ENCODE results near the gene GPR42. TPM values are rescaled to one million over a fixed set of nuclear protein-coding genes. Genes with fewer than 3 reads are reported as not detected.

The GPR42 gene
- total RNA-seq, 1 experiment from 2014 or later = not detected

DNA sequence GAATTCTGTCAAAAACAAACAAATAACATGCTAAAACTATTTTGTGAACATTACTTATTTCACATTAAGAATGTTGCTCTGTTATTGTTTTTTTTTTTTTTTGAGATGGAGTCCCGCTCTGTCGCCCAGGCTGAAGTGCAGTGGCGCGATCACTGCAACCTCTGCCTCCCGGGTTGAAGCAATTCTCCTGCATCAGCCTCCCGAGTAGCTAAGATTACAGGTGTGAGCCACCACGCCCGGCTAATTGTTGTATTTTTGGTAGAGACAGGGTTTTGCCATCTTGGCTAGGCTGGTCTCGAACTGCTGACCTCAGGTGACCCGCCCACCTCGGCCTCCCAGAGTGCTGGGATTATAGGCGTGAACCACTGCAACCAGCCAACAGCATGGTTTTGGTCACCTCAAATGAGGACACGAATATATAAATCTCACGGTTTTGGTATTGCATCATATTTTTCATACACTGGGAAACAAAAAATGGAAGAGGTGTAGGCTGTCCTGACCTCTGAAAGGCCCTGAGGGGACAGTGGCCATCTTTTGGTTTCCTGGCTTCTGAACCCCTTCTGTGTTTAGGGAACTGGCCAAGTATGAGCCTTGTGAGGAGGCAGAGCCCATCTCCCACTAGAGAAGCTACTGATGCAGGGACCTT is 25.5 kb downstream of the GPR42 start:
- H3K36me3 ChIP-seq (ENCODE audit: control insufficient read depth, insufficient read depth, low read length) = no peaks in the 10 kb centered on the region
- no peak overlapping the region for H3K4me3 Mint-ChIP-seq (ENCODE audit: unreplicated experiment)
- no peaks in the 10 kb centered on the region for H3K36me3 Mint-ChIP-seq (ENCODE audit: insufficient read depth, unreplicated experiment)
- no peaks in the 10 kb centered on the region for H3K27me3 Mint-ChIP-seq (ENCODE audit: insufficient read depth, unreplicated experiment)
- H3K9me3 Mint-ChIP-seq (ENCODE audit: unreplicated experiment) = peaks cover 2% of the 10 kb centered on the region
- no peaks in the 10 kb centered on the region for H3K4me1 Mint-ChIP-seq (ENCODE audit: low read depth, unreplicated experiment)
- H3K9me3 ChIP-seq = no peaks in the 10 kb centered on the region
- H3K27me3 ChIP-seq (replicated peaks; ENCODE audit: control insufficient read depth, insufficient read depth, low read length) = no peaks in the 10 kb centered on the region
- intact Hi-C loops (cut with micrococcal nuclease; ENCODE audit: unreplicated experiment) = no loop called here
- H3K27ac Mint-ChIP-seq (ENCODE audit: unreplicated experiment) = no peak overlapping the region
- TF ChIP-seq, protein P1, sequence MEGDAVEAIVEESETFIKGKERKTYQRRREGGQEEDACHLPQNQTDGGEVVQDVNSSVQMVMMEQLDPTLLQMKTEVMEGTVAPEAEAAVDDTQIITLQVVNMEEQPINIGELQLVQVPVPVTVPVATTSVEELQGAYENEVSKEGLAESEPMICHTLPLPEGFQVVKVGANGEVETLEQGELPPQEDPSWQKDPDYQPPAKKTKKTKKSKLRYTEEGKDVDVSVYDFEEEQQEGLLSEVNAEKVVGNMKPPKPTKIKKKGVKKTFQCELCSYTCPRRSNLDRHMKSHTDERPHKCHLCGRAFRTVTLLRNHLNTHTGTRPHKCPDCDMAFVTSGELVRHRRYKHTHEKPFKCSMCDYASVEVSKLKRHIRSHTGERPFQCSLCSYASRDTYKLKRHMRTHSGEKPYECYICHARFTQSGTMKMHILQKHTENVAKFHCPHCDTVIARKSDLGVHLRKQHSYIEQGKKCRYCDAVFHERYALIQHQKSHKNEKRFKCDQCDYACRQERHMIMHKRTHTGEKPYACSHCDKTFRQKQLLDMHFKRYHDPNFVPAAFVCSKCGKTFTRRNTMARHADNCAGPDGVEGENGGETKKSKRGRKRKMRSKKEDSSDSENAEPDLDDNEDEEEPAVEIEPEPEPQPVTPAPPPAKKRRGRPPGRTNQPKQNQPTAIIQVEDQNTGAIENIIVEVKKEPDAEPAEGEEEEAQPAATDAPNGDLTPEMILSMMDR (IDR thresholded peaks at IDR 0.05; ENCODE audit: insufficient read depth in 1 of 2, low read depth in 1 of 2, low read length in 1 of 2, severe bottlenecking in 1 of 2, unreplicated experiment in 1 of 2) = no peak
- DNase-seq = no peak
- ChIA-PET CTCF (no interaction called here), POLR2A (no interaction called here)
- no peak overlapping the region for H3K4me3 ChIP-seq (ENCODE audit: low read depth, low read length)
- H3K4me1 ChIP-seq = no peaks in the 10 kb centered on the region
- no TSS peak for BruUV-seq (replicated peaks)

DNA sequence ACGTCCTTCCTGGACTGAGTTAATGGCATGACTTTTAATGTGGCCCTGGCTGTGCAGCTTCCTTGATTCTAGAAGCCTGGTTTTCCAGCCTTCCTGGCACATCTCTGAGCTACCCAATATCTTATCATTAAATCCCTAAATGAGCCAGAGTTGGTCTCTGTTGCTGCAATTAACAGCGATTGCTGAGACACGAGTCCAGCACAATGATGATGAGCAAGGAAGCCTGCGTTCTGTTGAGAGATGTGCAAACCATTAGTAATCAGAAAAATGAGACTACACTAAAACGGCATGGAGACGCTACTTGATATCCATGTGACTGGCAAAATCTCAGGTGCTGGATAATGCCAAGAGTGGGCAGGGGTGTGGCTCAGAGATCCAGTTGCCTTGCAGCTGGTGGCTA is 26.2 kb downstream of the GPR42 start:
- intact Hi-C loops (cut with micrococcal nuclease; ENCODE audit: unreplicated experiment) = no loop called here
- H3K4me1 ChIP-seq = no peaks in the 10 kb centered on the region
- Mint-ChIP-seq H3K36me3 (ENCODE audit: insufficient read depth, unreplicated experiment) (no peaks in the 10 kb centered on the region), H3K4me1 (ENCODE audit: low read depth, unreplicated experiment) (no peaks in the 10 kb centered on the region), H3K27me3 (ENCODE audit: insufficient read depth, unreplicated experiment) (no peaks in the 10 kb centered on the region), H3K4me3 (ENCODE audit: unreplicated experiment) (no peak overlapping the region), H3K27ac (ENCODE audit: unreplicated experiment) (no peak overlapping the region), H3K9me3 (ENCODE audit: unreplicated experiment) (no peaks in the 10 kb centered on the region)
- H3K4me3 ChIP-seq (ENCODE audit: low read depth, low read length) = no peak overlapping the region
- no peaks in the 10 kb centered on the region for H3K9me3 ChIP-seq
- no TSS peak for BruUV-seq (replicated peaks)
- CTCF ChIA-PET = no interaction called here
- TF ChIP-seq, protein P1 (IDR thresholded peaks at IDR 0.05; ENCODE audit: insufficient read depth in 1 of 2, low read depth in 1 of 2, low read length in 1 of 2, severe bottlenecking in 1 of 2, unreplicated experiment in 1 of 2) = no peak
- POLR2A ChIA-PET = no interaction called here
- H3K27me3 ChIP-seq (replicated peaks; ENCODE audit: control insufficient read depth, insufficient read depth, low read length) = no peaks in the 10 kb centered on the region
- DNase-seq = no peak
- no peaks in the 10 kb centered on the region for H3K36me3 ChIP-seq (ENCODE audit: control insufficient read depth, insufficient read depth, low read length)

DNA sequence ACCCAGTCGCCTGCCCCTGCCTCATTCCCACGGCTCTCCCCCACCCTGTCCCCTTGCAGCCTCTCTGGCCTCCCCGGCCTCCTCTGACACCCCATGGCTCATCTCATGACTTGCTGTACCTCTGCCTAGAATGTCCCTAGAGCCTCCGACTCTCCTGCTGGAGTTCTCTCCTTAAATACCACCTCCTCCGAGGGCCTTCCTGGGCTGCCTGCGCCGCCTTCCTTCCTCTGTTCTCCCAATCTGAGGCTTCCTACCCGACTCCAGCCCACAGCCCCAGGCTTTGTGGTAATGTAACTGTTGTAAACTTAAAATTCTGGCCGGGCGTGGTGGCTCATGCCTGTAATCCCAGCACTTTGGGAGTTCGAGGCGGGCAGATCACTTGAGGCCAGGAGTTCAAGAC is 27.7 kb downstream of the GPR42 start:
- Mint-ChIP-seq H3K27me3 (ENCODE audit: insufficient read depth, unreplicated experiment) (no peaks in the 10 kb centered on the region), H3K9me3 (ENCODE audit: unreplicated experiment) (no peaks in the 10 kb centered on the region), H3K4me3 (ENCODE audit: unreplicated experiment) (no peak overlapping the region), H3K4me1 (ENCODE audit: low read depth, unreplicated experiment) (no peaks in the 10 kb centered on the region), H3K27ac (ENCODE audit: unreplicated experiment) (no peak overlapping the region), H3K36me3 (ENCODE audit: insufficient read depth, unreplicated experiment) (no peaks in the 10 kb centered on the region)
- TF ChIP-seq, protein P1 (IDR thresholded peaks at IDR 0.05; ENCODE audit: insufficient read depth in 1 of 2, low read depth in 1 of 2, low read length in 1 of 2, severe bottlenecking in 1 of 2, unreplicated experiment in 1 of 2) = no peak
- H3K9me3 ChIP-seq = no peaks in the 10 kb centered on the region
- BruUV-seq (replicated peaks) = no TSS peak
- H3K27me3 ChIP-seq (replicated peaks; ENCODE audit: control insufficient read depth, insufficient read depth, low read length) = no peaks in the 10 kb centered on the region
- CTCF ChIA-PET = no interaction called here
- POLR2A ChIA-PET = no interaction called here
- H3K4me1 ChIP-seq = no peaks in the 10 kb centered on the region; the same call in 1 of the 2 replicates
- intact Hi-C loops (cut with micrococcal nuclease; ENCODE audit: unreplicated experiment) = no loop called here
- H3K36me3 ChIP-seq (ENCODE audit: control insufficient read depth, insufficient read depth, low read length) = no peaks in the 10 kb centered on the region
- no peak overlapping the region for H3K4me3 ChIP-seq (ENCODE audit: low read depth, low read length)
- DNase-seq = no peak

Data from Caco-2 (cell line).